HepG2 (cell line): ENCODE measurements around the gene GSTT2B.

Experiments used
- CBX1 ChIP-seq: IDR thresholded peaks from one replicate; pipeline ENCODE4 v1.6.1; 2016; ENCODE audit warnings: antibody characterized with exemption, low read depth
- KDM5B ChIP-seq: sonication (generic); formaldehyde crosslinking; IDR thresholded peaks from 2 replicates; pipeline ENCODE4 v1.4.0; 2020; ENCODE audit warnings: missing genetic modification reagents, mild to moderate bottlenecking, borderline replicate concordance
- MTF2 ChIP-seq: sonication (generic); formaldehyde crosslinking; IDR thresholded peaks from 2 replicates; pipeline ENCODE4 v1.5.0; 2020; ENCODE audit warnings: missing genetic modification reagents, borderline replicate concordance
- YY1 ChIP-seq: IDR thresholded peaks from 2 replicates; pipeline ENCODE4 v1.6.1; 2011; ENCODE audit warnings: low read length, low read depth, moderate library complexity, mild to moderate bottlenecking; ENCODE audit not compliant: insufficient read depth, insufficient replicate concordance
- ZNF776 ChIP-seq: sonication (generic); formaldehyde crosslinking; IDR thresholded peaks from 2 replicates; pipeline ENCODE4 v1.4.0; 2020; ENCODE audit warnings: mild to moderate bottlenecking, missing genetic modification reagents
- TF ChIP-seq, protein P1 (sequence below): sonication (generic); formaldehyde crosslinking; IDR thresholded peaks from 2 replicates; pipeline ENCODE4 v1.8.0; 2022; ENCODE audit warnings: mild to moderate bottlenecking, missing genetic modification reagents; ENCODE audit not compliant: insufficient replicate concordance
- TF ChIP-seq, protein P2 (sequence below): sonication (generic); formaldehyde crosslinking; IDR thresholded peaks from 2 replicates; pipeline ENCODE4 v1.5.0; 2020; ENCODE audit warnings: mild to moderate bottlenecking, missing genetic modification reagents, moderate library complexity

DNA sequence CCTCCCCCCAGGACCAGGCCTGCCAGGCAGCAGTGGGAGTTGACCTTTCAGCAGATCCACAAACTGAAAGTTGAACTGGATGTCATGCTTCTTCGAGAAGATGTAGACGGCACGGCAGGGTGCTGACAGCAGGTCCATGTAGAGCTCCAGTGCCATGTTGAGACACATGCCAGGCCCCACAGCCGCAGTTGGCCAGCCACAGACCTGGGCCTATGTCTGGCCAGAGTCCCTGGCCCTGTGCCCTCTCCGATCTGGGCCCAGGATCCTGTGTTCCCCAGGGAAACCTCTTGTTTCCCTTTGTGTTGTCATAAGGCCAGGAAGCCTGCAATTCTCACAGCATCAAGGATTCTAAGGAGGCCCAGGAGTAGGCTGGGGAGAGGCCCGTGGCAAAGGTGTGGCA lies 44.2 kb upstream of the GSTT2B start, which contains the start of gene GSTT4:
- TF ChIP-seq, protein P1, sequence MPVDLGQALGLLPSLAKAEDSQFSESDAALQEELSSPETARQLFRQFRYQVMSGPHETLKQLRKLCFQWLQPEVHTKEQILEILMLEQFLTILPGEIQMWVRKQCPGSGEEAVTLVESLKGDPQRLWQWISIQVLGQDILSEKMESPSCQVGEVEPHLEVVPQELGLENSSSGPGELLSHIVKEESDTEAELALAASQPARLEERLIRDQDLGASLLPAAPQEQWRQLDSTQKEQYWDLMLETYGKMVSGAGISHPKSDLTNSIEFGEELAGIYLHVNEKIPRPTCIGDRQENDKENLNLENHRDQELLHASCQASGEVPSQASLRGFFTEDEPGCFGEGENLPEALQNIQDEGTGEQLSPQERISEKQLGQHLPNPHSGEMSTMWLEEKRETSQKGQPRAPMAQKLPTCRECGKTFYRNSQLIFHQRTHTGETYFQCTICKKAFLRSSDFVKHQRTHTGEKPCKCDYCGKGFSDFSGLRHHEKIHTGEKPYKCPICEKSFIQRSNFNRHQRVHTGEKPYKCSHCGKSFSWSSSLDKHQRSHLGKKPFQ (CRISPR knock-in tag): no peak
- no peak for TF ChIP-seq MTF2 (CRISPR knock-in tag)
- TF ChIP-seq, protein P2, sequence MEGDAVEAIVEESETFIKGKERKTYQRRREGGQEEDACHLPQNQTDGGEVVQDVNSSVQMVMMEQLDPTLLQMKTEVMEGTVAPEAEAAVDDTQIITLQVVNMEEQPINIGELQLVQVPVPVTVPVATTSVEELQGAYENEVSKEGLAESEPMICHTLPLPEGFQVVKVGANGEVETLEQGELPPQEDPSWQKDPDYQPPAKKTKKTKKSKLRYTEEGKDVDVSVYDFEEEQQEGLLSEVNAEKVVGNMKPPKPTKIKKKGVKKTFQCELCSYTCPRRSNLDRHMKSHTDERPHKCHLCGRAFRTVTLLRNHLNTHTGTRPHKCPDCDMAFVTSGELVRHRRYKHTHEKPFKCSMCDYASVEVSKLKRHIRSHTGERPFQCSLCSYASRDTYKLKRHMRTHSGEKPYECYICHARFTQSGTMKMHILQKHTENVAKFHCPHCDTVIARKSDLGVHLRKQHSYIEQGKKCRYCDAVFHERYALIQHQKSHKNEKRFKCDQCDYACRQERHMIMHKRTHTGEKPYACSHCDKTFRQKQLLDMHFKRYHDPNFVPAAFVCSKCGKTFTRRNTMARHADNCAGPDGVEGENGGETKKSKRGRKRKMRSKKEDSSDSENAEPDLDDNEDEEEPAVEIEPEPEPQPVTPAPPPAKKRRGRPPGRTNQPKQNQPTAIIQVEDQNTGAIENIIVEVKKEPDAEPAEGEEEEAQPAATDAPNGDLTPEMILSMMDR (CRISPR knock-in tag): no peak
- TF ChIP-seq YY1: no peak
- no peak for TF ChIP-seq KDM5B
- no peak for TF ChIP-seq CBX1
- no peak for TF ChIP-seq ZNF776 (CRISPR knock-in tag)
